ENCODE results near the gene KATNB1. TPM values are rescaled to one million over a fixed set of nuclear protein-coding genes. Genes with fewer than 3 reads are reported as not detected.
A peak's percentile ranks its signal among the peaks of the same experiment; 100 is the strongest.

Gene KATNB1
- total and polyA plus RNA-seq, 2 of the 8 experiments (the other 6 are each of a cell fraction or from before 2014, with no cell fraction given): 50.2 to 60.4 TPM

DNA sequence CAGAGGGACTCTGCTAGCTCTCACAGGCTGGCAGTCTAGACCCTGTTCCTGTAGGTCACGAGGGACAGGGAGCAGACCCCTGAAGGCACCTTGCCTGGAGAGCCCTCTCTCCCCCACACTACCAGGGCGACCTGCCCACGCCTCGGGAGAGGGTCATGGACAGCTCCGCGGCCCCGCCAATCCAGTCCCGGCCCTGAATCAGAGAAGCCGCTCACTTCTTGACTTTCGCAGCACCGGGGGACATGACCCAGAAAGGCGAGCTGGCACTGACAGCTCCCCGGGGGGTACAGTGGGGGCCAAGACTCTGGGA is 61.6 kb downstream of the KATNB1 start:
- DNase-seq (ENCODE audit: low read depth in 1 of 2, low spot score in 2 of 2) (no peak), FAIRE-seq (no peak)
- H3K27me3 ChIP-seq (replicated peaks in 1 of 4; ENCODE audit: control insufficient read depth in 3 of 4, extremely low read depth in 1 of 4, insufficient read depth in 3 of 4, low read length in 3 of 4): peaks cover 0 to 32% (median 24%) of the 10 kb centered on the region in 4 experiments; a peak in 6 of 7 replicates
- ChIA-PET POLR2A (ENCODE audit: partially characterized antibody) (interaction anchor here (0.8 to 1.5 kb wide), 3 partner anchors 36 to 332 kb away, joined by 3 read pairs; partner anchors contain the start of gene CFAP20), CTCF (ENCODE audit: partially characterized antibody) (interaction anchor here (0.7 to 15.2 kb wide), 11 partner anchors 19 to 103 kb away, joined by 3 to 279 read pairs (median 5); no protein-coding TSS in a partner anchor)
- no peak overlapping the region for H3K4ac ChIP-seq (replicated peaks; ENCODE audit: insufficient read length, low read depth, low read length)
- H3K79me1 ChIP-seq (ENCODE audit: low read depth, low read length): no peaks in the 10 kb centered on the region; the same call in 1 of the 2 replicates
- H3K18ac ChIP-seq (ENCODE audit: extremely low read depth, low read length): no peak overlapping the region; the same call in none of the 2 replicates
- no peak overlapping the region for H2AK5ac ChIP-seq (ENCODE audit: low read depth, low read length)
- no peak overlapping the region for H4K91ac ChIP-seq (replicated peaks; ENCODE audit: insufficient read length, low read length)
- H3K23ac ChIP-seq (ENCODE audit: insufficient read length): no peak overlapping the region
- no peaks in the 10 kb centered on the region for H3K36me3 ChIP-seq (ENCODE audit: control insufficient read depth in 2 of 4, insufficient read depth in 4 of 4, low read length in 3 of 4)
- 79% methylated on average over 13 of the region's 13 CpGs; no CpG with 5 or more reads in 1 of the 2 experiments for WGBS, 2 experiments (ENCODE audit: extremely low coverage in 1 of 2, insufficient coverage in 1 of 2, insufficient read length in 1 of 2, insufficient replicate concordance in 2 of 2, low coverage in 1 of 2, low lambda C conversion rate in 2 of 2, missing lambda C conversion rate in 1 of 2)
- H2BK120ac ChIP-seq (replicated peaks; ENCODE audit: low read depth, low read length): no peak overlapping the region
- H3K27ac ChIP-seq (ENCODE audit: low read depth, low read length): no peak overlapping the region
- peak overlapping the region in 2 of 4 experiments; percentile 30 to 54; a peak in 3 of 8 replicates for H3K4me3 ChIP-seq (ENCODE audit: extremely low read depth in 1 of 4, insufficient read depth in 2 of 4, low read depth in 3 of 4, low read length in 4 of 4)
- no peak overlapping the region for H4K8ac ChIP-seq (ENCODE audit: extremely low read depth, insufficient read depth, low read length)
- H2BK12ac ChIP-seq (ENCODE audit: low read depth, low read length): no peak overlapping the region
- peak overlapping the region; percentile 70 to 91; a peak in 3 of 4 replicates for H3K4me2 ChIP-seq (ENCODE audit: insufficient read depth in 1 of 2, low read depth in 2 of 2, low read length in 2 of 2)
- peaks cover 0 to 40% (median 24%) of the 10 kb centered on the region in 4 experiments; a peak in 6 of 7 replicates for H3K4me1 ChIP-seq (replicated peaks in 1 of 4; ENCODE audit: control insufficient read depth in 3 of 4, insufficient read depth in 4 of 4, low read length in 3 of 4)
- TF ChIP-seq KDM4A (IDR thresholded peaks at IDR 0.05; ENCODE audit: low read depth, low read length, severe bottlenecking) (peak; percentile 9), TEAD4 (IDR thresholded peaks at IDR 0.05; ENCODE audit: low read depth, low read length) (no peak)
- H3K9me3 ChIP-seq (ENCODE audit: insufficient read depth in 2 of 2, low read depth in 1 of 2, low read length in 1 of 2): no peaks in the 10 kb centered on the region
- no peak overlapping the region for H4K5ac ChIP-seq (ENCODE audit: insufficient read length, low read depth, low read length)
- H3K14ac ChIP-seq (ENCODE audit: insufficient read length): no peak overlapping the region
- H3K23me2 ChIP-seq (ENCODE audit: low read depth, low read length): peaks cover 7% of the 10 kb centered on the region; the same call in 1 of the 2 replicates
- H3K9ac ChIP-seq (replicated peaks in 1 of 4; ENCODE audit: extremely low read depth in 1 of 4, low read depth in 3 of 4, low read length in 3 of 4): no peak overlapping the region
- H4K20me1 ChIP-seq (replicated peaks in 1 of 2; ENCODE audit: control insufficient read depth in 1 of 2, insufficient read depth in 2 of 2, low read length in 2 of 2): peaks cover 0 to 1% of the 10 kb centered on the region in 2 experiments
- H2BK20ac ChIP-seq (ENCODE audit: low read length): peak overlapping the region; percentile 80; the same call in 1 of the 2 replicates
- H2AFZ ChIP-seq (ENCODE audit: low read length): no peak overlapping the region
- no peak overlapping the region for H3K56ac ChIP-seq (replicated peaks; ENCODE audit: insufficient read length, low read depth, low read length)
- H2BK15ac ChIP-seq (ENCODE audit: low read length): no peak overlapping the region
- peak overlapping the region; percentile 60; the same call in 1 of the 2 replicates for H2BK5ac ChIP-seq (ENCODE audit: low read depth, low read length)
- no peaks in the 10 kb centered on the region for H3K79me2 ChIP-seq (ENCODE audit: control insufficient read depth in 1 of 2, insufficient read depth in 2 of 2, low read length in 2 of 2)

All from H1 (cell line).